ENCODE measurements around the gene ZMIZ1.

- TF ChIP-seq CTCF (IDR thresholded peaks at IDR 0.05) (no peak), POLR2A (IDR thresholded peaks at IDR 0.05) (no peak)
These were observed 212.2 kb downstream of the ZMIZ1 start for GRCh38 chr10:79280956-79281355.

Data from lower leg skin (tissue), 3 donors.